Measurements from ENCODE around the gene STK32C.

Gene STK32C

GRCh38 chr10:132258423-132258822 is 49.3 kb downstream of the STK32C start:
- DNase-seq (ENCODE audit: low read depth): no peak
- H3K4me3 ChIP-seq (ENCODE audit: low read length): no peak overlapping the region
- no peak for TF ChIP-seq CTCF (conservative IDR thresholded peaks at IDR 0.05; ENCODE audit: low read depth, low read length)

GRCh38 chr10:132257907-132258306 is 49.8 kb downstream of the STK32C start:
- no peak for TF ChIP-seq CTCF (conservative IDR thresholded peaks at IDR 0.05; ENCODE audit: low read depth, low read length)
- DNase-seq (ENCODE audit: low read depth): no peak
- H3K4me3 ChIP-seq (ENCODE audit: low read length): no peak overlapping the region

GRCh38 chr10:132257271-132257670 is 50.5 kb downstream of the STK32C start:
- H3K4me3 ChIP-seq (ENCODE audit: low read length): no peak overlapping the region
- no peak for DNase-seq (ENCODE audit: low read depth)
- TF ChIP-seq CTCF (conservative IDR thresholded peaks at IDR 0.05; ENCODE audit: low read depth, low read length): no peak

- H3K4me3 ChIP-seq (ENCODE audit: low read length): no peak overlapping the region
- no peak for TF ChIP-seq CTCF (conservative IDR thresholded peaks at IDR 0.05; ENCODE audit: low read depth, low read length)
- no peak for DNase-seq (ENCODE audit: low read depth)
These were observed 50.9 kb downstream of the STK32C start for GRCh38 chr10:132256866-132257265.

GRCh38 chr10:132255489-132256344 is 52.0 kb downstream of the STK32C start:
- TF ChIP-seq CTCF (conservative IDR thresholded peaks at IDR 0.05; ENCODE audit: low read depth, low read length): no peak
- no peak overlapping the region for H3K4me3 ChIP-seq (ENCODE audit: low read length)
- no peak for DNase-seq (ENCODE audit: low read depth)

- H3K4me3 ChIP-seq (ENCODE audit: low read length): no peak overlapping the region
- DNase-seq (ENCODE audit: low read depth): no peak
- TF ChIP-seq CTCF (conservative IDR thresholded peaks at IDR 0.05; ENCODE audit: low read depth, low read length): no peak
These were observed 52.9 kb downstream of the STK32C start for GRCh38 chr10:132254841-132255240.

GRCh38 chr10:132253092-132253687 is 54.6 kb downstream of the STK32C start:
- no peak for TF ChIP-seq CTCF (conservative IDR thresholded peaks at IDR 0.05; ENCODE audit: low read depth, low read length)
- H3K4me3 ChIP-seq (ENCODE audit: low read length): no peak overlapping the region
- no peak for DNase-seq (ENCODE audit: low read depth)

Measured in retinal pigment epithelial cell (primary cell).